NCI-H146 treated with DMSO at 0.1 percent for 48 hours (cell line): ENCODE data around the gene CD9.
"Not testable (repeated sequence)": the region's sequence is repeated elsewhere in the genome, so short reads cannot be mapped to it uniquely, and the experiment has no call there.

ENCODE experiments used
- DNase-seq: peaks from one replicate; lab custom pipeline; 2025; ENCODE audit not compliant: unreplicated experiment; lab: John Stamatoyannopoulos, UW

Gene CD9, protein sequence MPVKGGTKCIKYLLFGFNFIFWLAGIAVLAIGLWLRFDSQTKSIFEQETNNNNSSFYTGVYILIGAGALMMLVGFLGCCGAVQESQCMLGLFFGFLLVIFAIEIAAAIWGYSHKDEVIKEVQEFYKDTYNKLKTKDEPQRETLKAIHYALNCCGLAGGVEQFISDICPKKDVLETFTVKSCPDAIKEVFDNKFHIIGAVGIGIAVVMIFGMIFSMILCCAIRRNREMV

DNA sequence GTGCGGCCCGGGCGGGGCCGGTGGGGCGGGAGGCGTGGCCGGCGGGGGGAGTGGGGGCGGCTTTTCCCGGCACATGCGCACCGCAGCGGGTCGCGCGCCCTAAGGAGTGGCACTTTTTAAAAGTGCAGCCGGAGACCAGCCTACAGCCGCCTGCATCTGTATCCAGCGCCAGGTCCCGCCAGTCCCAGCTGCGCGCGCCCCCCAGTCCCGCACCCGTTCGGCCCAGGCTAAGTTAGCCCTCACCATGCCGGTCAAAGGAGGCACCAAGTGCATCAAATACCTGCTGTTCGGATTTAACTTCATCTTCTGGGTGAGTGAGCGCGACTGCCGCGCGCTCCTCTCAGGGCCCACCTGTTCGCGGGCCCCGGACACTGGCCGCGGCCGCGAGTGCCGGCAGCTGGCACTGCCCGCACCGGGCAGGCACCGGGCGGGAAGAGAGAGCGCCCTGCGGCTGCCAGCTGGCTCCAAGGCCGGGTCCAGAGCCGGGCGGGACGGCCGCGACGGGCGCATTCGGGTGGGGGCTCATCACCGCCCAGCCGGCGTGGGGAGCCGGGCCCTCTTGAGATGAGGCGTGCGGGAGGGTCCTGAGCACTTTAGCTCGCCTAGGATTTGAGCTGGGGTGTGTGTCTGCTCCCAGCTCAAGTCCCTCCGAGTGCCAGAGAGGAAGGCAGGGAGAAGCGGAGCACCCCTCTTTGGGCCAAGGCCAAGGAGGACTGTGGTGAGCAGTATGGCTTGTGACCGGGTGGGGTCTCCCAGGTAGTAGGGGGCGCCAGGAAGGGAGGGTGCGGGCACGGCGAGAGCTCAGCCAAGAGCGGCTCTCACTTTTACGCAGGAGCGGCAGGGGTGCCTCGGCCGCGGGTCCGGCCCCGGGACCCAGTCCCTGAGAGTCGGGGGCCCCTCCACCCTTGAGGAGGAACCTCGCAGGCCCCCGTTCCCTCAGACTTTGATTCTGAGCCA lies at the start of gene CD9:
CD9 (plus strand) TSS at position 145 of the 957 bp plus-strand sequence; CDS start at position 245, 100 bp downstream.
- DNase-seq: peak; percentile 41

DNA sequence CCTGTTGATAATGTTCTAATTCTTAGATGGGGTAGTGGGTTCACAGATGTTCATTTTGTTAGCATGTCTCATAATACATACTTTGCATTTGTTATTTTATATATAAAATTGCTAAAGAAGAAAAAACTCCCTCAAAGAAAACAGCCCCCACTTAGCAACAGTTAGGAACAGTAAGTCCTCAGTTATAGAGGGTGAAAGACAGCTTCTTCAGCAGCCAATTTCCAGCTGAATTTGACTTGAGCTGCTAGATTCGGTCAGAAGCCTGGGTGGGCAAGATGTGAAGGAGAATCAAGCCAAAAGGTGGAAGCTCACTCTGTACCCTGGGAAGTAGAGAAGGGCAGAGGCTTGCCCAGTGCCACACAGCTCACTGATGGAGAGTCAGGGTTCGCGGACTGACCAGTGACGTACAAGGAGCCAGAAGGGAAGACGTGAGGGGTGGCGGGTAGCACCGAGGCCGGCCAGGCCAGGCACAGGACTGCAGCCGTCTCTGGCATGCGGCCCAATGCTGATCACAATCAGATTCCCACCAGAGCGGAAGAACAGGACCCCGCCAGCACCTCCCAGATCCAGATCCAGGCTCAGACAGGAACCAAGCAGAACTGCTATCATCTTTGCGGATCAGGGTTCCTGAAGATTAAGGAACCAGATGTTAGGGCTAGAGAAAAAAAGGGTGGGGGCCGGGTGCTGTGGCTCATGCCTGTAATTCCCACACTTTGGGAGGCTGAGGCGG lies 45.3 kb upstream of the CD9 start:
- no peak for DNase-seq

DNA sequence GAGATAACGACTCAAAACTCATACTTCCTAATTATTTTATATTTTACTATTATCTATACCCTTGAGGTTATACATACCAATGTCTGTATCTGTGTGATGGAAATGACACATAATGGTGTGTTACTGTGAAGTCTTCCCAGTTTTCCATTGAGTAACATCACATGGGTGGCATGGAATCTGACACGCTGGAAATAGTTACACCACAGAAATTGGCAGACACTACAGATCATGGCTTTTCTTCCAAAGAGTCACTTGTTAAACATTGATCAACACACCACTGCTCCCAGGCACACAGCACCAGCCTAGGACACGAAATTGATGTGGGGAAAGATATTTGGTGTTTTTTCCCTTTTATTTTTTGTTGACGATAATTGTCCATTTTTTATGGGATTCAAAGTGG lies 42.7 kb upstream of the CD9 start:
- no peak for DNase-seq

DNA sequence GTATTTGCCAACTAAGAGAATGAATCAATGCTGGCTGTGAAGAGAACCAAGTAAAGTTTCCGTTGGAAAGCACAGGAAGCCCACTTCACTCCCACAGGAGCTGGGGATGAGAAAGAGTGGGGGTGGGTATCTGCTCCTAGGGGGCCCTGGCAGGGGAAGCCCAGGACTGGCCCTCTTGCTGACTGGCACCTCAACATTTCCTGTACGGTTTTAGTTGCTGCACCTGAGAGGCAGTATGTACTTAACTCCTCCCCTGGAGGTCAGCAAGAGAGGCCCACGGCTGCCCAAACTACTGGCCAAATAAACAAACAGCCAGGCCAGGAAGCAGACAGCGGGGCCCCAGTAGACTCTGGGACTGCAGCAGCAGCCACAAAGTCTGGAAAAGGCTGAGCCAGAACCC lies 41.9 kb upstream of the CD9 start:
- no peak for DNase-seq

DNA sequence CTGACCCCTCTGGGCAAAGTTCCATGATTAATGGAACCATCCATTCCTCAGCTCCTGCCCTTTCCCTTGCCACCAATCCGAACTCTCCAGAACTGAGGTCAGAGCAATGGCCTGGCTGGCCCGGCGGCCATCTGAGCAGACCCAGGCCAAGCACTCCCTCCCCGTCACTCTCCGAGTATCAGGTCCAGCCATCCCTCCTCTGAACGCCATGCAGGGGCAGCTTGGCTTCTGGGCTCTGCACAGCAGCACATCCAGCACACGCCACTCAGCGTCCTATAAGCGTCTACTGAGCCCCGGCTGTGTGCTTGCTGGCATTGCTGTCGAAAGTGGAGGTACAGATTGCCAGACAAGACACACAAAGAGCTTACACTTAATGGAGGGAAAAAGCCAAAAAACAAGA lies 41.5 kb upstream of the CD9 start:
- DNase-seq: no peak

DNA sequence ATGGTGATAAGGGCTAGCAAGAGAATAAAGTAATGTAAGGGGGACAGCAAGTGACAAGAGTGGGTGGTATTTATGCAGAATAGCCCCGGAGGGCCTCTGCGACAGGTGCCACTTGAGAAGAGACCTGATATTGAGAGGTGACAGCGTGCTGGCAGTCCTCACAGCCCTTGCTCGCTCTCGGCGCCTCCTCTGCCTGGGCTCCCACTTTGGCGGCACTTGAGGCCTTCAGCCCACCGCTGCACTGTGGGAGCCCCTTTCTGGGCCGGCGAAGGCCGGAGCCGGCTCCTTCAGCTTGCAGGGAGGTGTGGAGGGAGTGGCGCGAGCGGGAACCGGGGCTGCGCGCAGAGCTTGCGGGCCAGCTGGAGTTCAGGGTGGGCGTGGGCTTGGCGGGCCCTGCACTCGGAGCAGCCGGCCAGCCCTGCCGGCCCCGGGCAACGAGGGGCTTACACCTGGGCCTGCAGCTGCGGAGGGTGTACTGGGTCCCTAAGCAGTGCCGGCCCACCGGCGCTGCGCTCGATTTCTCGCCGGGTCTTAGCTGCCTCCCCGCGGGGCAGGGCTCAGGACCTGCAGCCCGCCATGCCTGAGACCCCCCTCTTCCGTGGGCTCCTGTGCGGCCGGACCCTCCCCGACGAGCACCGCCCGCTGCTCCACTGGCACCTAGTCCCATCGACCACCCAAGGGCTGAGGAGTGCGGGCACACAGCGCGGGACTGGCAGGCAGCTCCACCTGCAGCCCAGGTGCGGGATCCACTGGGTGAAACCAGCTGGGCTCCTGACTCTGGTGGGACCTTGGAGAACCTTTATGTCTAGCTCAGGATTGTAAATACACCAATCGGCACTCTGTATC lies 40.8 kb upstream of the CD9 start:
- not testable (repeated sequence) for DNase-seq

DNA sequence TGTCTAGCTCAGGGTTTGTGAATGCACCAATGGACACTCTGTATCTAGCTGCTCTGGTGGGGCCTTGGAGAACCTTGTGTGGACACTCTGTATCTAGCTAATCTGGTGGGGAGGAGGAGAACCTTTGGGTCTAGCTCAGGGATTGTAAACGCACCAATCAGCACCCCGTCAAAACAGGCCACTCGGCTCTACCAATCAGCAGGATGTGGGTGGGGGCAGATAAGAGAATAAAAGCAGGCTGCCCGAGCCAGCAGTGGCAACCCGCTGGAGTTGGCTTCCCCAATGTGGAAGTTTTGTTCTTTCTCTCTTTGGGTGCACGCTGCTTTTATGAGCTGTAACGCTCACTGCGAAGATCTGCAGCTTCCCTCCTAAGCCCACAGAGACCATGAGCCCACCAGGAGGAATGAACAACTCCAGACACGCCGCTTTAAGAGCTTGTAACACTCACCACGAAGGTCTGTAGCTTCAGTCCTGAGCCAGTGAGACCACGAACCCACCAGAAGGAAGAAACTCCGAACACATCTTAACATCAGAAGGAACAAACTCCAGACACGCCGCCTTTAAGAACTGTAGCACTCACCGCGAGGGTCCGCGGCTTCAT lies 40.1 kb upstream of the CD9 start:
- not testable (repeated sequence) for DNase-seq

DNA sequence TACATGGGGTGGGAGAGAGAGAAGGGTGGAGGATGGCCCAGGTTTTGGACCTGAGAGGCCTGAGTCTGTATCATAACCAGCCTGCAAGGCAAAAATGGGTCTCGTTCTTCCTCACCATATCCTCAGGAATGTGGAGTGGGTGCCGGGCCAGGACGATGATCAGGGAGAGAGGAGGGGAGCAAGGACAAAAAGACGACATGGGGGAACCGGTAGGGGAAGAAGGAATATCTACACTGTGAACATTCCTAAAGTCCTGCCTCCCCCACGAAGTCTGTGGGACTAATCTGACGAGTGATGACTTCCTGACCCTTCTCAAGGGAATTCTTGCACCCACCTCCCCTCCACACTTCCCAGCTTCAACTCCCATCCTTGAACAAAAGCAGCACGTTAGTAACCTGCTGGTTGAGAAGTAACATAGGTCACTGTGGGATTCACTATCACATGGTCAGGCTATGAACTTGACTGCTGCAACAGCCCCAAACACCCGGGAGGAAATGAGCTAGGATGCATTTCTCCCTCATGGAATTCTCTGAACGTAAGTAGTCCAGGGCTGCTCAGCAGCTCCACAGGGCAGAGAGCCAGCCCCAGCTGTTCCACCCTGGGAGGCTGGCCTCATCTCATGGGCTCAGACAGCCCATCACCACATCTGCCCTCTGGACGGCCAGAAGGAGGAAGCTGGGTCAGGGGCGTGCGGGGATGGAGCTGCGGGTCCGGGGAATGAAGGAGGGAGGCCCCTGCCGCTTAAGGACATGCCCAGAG lies 38.9 kb upstream of the CD9 start:
- DNase-seq: no peak

DNA sequence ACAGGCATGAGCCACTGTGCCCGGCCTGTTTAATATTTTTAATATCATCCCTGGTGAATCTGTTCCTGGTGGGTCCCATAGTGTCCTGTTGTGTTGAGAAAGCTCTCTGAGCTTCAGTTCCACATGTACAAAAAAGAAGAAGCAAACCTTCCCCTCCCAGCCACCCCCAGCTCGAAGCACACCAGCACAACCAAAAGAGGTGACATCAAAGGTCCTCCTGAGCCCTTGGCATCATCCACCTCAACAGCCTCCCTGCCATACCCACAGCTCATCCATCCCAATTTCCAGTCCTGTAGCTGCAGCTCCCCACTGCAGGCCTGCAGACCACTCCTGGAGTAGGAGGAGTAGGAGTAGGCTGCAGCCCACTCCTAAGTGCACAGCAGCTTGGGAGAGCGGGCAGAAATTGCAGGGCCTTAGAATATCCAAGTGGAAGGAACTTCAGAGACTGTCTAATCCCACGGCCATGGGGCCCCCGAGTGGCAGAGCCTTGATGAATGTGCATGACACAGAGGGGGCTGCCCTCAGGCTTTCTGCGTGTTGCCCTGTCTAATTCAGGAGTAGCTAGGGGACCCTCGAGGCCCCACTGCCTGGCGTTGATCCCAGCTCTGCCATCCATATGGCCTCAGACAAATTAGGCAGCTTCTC lies 36.7 kb upstream of the CD9 start:
- no peak for DNase-seq

DNA sequence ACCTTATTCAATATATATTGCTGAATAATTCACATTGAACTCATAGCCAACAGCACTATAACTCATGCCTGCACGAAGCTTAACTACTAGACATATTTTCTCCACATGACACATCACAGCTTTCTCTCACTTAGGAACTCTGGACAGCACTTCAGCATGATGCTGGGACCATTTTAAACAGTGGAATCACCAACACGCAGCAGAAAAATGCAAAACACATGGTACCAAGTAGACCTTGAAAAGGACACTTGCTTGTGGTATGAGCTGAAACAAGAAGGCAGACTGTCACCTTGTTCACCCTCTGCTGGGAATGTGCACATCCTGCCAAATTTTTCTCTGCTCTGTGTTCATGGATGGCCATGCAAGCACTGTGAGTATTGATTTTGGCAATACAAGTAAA lies 34.8 kb upstream of the CD9 start:
- DNase-seq: no peak

DNA sequence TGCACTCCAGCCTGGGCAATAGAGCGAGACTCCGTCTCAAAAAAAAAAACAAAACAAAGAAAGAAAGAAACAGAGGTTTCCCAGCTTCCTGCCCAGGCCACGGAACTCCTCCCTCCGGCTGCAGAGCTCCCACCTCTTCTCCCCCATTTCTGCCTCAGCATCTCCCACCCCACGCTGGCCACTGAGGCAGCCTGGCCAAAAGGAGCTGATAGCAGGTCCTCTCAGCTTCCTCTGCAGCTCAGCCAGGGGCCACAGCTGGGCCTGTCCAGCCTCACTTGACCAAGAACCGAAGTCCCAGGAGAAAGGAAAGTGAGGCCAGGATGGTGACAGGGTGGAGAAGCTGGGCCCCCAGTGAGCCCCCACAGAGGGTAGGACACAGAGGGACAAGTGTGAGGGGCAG lies 33.4 kb upstream of the CD9 start:
- no peak for DNase-seq

DNA sequence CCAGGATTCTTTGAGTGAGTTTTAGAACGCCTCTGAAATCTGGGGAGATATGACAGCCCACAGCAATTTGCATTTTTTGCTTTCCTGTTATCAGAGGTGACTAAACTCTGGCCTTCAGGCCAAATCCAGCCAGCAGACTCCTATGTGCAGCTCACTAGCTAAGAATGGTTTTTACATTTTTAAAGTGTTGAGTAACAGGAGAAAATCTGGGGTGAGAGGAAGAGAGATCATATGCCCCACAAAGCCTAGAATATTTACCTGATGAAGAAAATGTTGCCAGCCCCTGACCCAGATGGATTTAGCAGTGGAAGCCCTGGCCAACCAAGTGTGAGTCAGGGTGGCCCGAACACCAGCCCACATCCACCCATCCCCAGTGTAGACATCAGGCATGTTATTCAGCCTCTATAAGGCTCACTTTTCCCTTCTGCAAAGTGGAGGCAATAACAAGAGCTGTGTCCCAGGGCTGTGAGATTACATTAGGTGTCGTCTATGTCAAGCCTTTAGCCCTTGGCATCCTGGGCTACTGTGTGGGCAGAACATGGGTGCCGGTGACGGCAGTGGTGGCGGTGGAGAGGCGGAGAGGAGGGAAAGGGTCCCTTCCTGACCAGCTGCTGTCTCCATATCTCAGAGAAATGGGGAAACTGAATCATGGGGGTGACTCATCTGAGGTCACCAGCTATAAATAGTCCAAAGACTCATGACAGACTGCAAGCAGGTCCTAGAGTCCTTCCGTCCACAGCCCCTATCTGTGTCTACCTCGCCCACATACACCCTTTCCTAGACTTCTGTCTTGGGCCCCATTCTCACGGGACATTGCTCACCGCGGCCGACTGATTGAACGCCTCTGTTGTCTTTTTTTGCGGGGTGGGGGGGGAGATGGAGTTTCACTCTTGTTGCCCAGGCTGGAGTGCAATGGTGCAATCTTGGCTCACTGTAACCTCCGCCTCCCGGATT lies 32.6 kb upstream of the CD9 start:
- no peak for DNase-seq

DNA sequence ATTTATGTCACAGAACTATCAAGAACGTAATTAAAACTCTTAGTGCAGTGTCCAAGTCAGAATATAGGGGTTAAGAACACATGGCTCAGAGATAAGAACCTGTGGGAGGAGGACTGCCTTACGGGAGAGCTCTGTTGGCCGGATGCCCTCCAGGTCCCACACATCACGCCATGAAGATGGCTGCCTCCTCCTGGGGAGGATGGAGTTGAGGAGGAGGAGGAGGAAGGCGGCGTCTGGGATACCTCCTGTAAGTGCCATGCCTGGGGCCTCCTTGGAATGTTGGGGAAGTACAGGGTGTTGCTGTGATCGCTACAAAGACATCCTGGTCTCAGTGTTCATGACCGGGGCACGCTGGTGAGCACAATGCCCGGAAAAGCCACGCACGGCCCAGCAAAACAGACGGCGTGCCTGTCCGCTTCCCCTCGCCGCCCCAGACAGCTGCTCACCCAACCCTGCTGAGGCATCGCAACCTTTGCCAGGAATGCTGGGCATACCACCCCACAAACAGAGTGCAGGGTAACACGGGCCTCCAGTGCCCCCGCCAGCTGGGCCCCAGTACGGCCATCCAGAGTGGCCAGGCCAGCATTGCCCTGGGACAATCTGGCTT lies 28.7 kb upstream of the CD9 start:
- DNase-seq: no peak

DNA sequence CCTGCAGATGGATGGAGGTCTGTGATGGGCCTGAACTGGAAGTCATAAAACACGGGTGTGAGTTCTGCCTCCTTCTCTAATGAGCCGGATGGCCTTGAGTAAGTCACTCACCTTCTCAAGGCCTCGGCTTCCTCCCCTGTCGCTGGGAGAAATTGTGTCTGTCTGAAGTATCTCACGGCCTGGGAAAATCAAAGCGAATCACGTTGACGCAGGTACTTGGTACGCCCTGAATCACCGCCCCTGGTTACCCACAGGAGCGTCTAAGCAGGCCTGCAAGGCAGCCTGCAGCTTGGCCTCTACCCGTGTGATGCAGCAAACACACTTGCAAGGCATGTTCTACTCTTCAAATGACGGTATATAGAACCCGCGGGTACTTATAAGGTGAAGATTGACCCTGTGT lies 28.1 kb upstream of the CD9 start:
- DNase-seq: no peak

DNA sequence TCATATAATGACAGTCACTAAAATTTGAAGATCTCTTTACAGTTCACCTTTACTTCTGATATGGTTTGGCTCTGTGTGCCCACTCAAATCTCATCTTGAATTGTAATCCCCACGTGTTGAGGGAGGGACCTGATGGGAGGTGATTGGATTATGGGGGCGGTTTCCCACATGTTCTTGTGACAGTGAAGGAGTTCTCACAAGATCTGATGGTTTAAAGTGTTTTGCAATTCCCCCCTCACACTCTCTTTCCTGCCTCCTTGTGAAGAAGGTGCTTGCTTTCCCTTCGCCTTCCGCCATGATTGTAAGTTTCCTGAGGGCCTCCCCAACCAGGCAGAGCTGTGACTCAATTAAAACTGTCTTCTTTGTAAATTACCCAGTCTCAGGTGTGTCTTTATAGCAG lies 27.3 kb upstream of the CD9 start:
- no peak for DNase-seq

DNA sequence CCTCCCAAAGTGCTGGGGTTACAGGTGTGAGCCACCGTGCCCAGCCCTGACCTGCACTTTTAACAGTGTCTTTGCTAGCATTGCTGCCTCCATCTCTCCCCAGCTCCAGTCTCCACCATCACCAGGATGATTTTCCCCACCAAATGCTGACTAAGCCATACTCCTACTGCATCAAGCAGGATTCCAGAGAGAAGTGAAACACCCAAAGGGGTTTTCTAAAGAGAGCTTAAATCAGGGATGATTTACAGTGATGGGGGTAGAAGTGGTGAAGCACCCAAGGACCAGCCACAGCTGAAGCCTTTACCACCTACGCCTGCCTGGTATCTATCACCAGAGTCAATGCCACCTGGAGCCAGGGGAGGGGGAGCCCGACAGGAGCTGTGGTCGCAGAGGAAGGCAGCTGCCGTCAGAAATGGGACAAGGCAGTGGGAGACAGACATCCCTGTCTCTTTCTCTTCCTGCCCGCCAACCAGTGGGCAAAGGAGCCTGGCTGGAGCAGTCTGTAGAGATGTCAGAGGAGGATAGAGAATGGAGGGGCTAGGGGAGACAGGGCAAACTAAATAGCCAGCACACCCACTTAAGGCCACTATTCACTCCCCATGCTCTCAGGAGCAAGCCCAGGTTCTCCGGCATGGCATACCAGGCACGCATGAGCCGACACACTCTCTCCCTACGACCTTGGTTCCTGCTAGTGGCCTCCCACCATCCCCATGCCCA lies 22.4 kb upstream of the CD9 start:
- no peak for DNase-seq
